OCI-LY7 (cell line): Measurements from ENCODE around the gene DPT.

Source experiments
- CTCF ChIP-seq: fragments of 200-600 bp; sonication (generic); conservative IDR thresholded peaks from 2 replicates; pipeline ENCODE4 v1.5.1; 2014; ENCODE audit warnings: mild to moderate bottlenecking, antibody characterized with exemption, low read length, moderate library complexity, mixed read lengths
- EZH2phosphoT487 ChIP-seq: fragments of 200-600 bp; sonication (generic); IDR thresholded peaks from 2 replicates; pipeline ENCODE4 v1.6.1; 2018; ENCODE audit warnings: low read depth, borderline replicate concordance, mild to moderate bottlenecking, mixed run types, antibody characterized with exemption, low read length, moderate library complexity, mixed read lengths

- TF ChIP-seq CTCF (no peak), EZH2phosphoT487 (no peak)
Measured at GRCh38 chr1:168726719-168727118, 2.3 kb downstream of the DPT start.
